Measurements from ENCODE around the gene KLHDC10. TPM values are rescaled to one million over a fixed set of nuclear protein-coding genes. Genes with fewer than 3 reads are reported as not detected.

The KLHDC10 gene
- total and polyA plus RNA-seq, 2 of the 13 experiments (the other 11 are each of a cell fraction or from before 2014, with no cell fraction given), result 11.9 to 21.6 TPM

DNA sequence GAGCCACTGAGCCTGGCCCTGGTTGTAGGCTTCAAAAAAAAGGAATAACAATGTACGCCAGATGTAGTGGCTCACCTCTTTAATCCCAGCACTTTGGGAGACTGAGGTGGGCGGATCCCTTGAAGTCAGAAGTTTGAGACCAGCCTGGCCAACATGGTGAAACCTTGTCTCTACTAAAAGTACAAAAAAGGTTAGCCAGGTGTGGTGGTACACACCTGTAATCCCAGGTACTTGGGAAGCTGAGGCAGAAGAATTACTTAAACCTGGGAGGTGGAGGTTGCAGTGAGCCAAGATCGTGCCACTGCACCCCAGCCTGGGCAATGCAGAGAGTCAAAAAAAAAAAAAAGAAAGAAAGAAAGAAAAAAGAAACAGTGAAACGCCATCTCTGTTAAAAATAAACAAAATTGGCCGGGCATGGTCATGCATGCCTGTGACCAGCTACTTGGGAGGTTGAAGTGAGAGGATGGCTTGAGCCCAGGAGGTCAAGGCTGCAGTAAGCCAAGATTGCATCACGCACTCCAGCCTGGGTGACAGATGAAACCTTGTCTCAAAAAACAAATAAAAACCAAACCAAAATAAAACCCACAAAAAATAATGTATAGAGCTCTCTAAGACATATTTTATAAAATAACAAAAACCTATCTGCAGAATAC lies 4.7 kb upstream of the KLHDC10 start (continued):
- TF ChIP-seq ZNF816 (CRISPR knock-in tag; IDR thresholded peaks at IDR 0.05; ENCODE audit: borderline replicate concordance) (no peak), ZNF607 (CRISPR knock-in tag; IDR thresholded peaks at IDR 0.05; ENCODE audit: borderline replicate concordance) (no peak), KLF16 (CRISPR knock-in tag; IDR thresholded peaks at IDR 0.05) (no peak), FOXK1 (CRISPR knock-in tag; IDR thresholded peaks at IDR 0.05; ENCODE audit: borderline replicate concordance, low read depth) (0 out of 2 replicates have a peak, but pooled peaks have one; percentile 31), STAT5B (CRISPR knock-in tag; IDR thresholded peaks at IDR 0.05) (no peak), ATF1 (CRISPR knock-in tag; IDR thresholded peaks at IDR 0.05) (no peak), ZNF75D (CRISPR knock-in tag; IDR thresholded peaks at IDR 0.05; ENCODE audit: borderline replicate concordance) (no peak), CC2D1A (CRISPR knock-in tag; IDR thresholded peaks at IDR 0.05) (no peak), U2AF1 (optimal IDR thresholded peaks at IDR 0.05; ENCODE audit: low read depth, low read length) (no peak), YY1 (IDR thresholded peaks at IDR 0.05; ENCODE audit: insufficient read depth, insufficient replicate concordance, low read depth, low read length) (no peak), KAT8 (CRISPR knock-in tag; IDR thresholded peaks at IDR 0.05) (peak; percentile 44; the same call in 1 of the 2 replicates), ZBTB21 (CRISPR knock-in tag; IDR thresholded peaks at IDR 0.05) (no peak), MBNL3 (CRISPR knock-in tag; conservative IDR thresholded peaks at IDR 0.05) (no peak), SOX5 (CRISPR knock-in tag; IDR thresholded peaks at IDR 0.05; ENCODE audit: borderline replicate concordance) (peak; percentile 67; the same call in 1 of the 2 replicates), FOXJ3 (CRISPR knock-in tag; IDR thresholded peaks at IDR 0.05; ENCODE audit: borderline replicate concordance) (no peak), YEATS4 (CRISPR knock-in tag; IDR thresholded peaks at IDR 0.05; ENCODE audit: borderline replicate concordance) (no peak)
- TF ChIP-seq, protein P1, sequence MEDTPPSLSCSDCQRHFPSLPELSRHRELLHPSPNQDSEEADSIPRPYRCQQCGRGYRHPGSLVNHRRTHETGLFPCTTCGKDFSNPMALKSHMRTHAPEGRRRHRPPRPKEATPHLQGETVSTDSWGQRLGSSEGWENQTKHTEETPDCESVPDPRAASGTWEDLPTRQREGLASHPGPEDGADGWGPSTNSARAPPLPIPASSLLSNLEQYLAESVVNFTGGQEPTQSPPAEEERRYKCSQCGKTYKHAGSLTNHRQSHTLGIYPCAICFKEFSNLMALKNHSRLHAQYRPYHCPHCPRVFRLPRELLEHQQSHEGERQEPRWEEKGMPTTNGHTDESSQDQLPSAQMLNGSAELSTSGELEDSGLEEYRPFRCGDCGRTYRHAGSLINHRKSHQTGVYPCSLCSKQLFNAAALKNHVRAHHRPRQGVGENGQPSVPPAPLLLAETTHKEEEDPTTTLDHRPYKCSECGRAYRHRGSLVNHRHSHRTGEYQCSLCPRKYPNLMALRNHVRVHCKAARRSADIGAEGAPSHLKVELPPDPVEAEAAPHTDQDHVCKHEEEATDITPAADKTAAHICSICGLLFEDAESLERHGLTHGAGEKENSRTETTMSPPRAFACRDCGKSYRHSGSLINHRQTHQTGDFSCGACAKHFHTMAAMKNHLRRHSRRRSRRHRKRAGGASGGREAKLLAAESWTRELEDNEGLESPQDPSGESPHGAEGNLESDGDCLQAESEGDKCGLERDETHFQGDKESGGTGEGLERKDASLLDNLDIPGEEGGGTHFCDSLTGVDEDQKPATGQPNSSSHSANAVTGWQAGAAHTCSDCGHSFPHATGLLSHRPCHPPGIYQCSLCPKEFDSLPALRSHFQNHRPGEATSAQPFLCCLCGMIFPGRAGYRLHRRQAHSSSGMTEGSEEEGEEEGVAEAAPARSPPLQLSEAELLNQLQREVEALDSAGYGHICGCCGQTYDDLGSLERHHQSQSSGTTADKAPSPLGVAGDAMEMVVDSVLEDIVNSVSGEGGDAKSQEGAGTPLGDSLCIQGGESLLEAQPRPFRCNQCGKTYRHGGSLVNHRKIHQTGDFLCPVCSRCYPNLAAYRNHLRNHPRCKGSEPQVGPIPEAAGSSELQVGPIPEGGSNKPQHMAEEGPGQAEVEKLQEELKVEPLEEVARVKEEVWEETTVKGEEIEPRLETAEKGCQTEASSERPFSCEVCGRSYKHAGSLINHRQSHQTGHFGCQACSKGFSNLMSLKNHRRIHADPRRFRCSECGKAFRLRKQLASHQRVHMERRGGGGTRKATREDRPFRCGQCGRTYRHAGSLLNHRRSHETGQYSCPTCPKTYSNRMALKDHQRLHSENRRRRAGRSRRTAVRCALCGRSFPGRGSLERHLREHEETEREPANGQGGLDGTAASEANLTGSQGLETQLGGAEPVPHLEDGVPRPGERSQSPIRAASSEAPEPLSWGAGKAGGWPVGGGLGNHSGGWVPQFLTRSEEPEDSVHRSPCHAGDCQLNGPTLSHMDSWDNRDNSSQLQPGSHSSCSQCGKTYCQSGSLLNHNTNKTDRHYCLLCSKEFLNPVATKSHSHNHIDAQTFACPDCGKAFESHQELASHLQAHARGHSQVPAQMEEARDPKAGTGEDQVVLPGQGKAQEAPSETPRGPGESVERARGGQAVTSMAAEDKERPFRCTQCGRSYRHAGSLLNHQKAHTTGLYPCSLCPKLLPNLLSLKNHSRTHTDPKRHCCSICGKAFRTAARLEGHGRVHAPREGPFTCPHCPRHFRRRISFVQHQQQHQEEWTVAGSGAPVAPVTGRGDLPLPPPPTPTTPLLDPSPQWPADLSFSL (CRISPR knock-in tag; IDR thresholded peaks at IDR 0.05), result no peak
- TF ChIP-seq, protein P2, sequence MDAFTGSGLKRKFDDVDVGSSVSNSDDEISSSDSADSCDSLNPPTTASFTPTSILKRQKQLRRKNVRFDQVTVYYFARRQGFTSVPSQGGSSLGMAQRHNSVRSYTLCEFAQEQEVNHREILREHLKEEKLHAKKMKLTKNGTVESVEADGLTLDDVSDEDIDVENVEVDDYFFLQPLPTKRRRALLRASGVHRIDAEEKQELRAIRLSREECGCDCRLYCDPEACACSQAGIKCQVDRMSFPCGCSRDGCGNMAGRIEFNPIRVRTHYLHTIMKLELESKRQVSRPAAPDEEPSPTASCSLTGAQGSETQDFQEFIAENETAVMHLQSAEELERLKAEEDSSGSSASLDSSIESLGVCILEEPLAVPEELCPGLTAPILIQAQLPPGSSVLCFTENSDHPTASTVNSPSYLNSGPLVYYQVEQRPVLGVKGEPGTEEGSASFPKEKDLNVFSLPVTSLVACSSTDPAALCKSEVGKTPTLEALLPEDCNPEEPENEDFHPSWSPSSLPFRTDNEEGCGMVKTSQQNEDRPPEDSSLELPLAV (CRISPR knock-in tag; conservative IDR thresholded peaks at IDR 0.05; ENCODE audit: low read depth), result no peak
- TF ChIP-seq, protein P3, sequence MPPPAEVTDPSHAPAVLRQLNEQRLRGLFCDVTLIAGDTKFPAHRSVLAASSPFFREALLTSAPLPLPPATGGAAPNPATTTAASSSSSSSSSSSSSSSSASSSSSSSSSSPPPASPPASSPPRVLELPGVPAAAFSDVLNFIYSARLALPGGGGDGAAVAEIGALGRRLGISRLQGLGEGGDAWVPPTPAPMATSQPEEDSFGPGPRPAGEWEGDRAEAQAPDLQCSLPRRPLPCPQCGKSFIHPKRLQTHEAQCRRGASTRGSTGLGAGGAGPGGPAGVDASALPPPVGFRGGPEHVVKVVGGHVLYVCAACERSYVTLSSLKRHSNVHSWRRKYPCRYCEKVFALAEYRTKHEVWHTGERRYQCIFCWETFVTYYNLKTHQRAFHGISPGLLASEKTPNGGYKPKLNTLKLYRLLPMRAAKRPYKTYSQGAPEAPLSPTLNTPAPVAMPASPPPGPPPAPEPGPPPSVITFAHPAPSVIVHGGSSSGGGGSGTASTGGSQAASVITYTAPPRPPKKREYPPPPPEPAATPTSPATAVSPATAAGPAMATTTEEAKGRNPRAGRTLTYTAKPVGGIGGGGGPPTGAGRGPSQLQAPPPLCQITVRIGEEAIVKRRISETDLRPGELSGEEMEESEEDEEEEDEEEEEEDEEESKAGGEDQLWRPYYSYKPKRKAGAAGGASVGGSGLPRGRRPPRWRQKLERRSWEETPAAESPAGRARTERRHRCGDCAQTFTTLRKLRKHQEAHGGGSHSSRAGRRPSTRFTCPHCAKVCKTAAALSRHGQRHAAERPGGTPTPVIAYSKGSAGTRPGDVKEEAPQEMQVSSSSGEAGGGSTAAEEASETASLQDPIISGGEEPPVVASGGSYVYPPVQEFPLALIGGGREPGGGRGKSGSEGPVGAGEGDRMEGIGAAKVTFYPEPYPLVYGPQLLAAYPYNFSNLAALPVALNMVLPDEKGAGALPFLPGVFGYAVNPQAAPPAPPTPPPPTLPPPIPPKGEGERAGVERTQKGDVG (CRISPR knock-in tag; IDR thresholded peaks at IDR 0.05; ENCODE audit: borderline replicate concordance), result no peak
